DMS79 (cell line): ENCODE results near the gene ACBD4.

Source experiments
- DNase-seq: peaks from one replicate; lab custom pipeline; 2025; lab: John Stamatoyannopoulos, UW

Gene ACBD4

GRCh38 chr17:45135192-45135977, at the start of gene ACBD4:
Gene ACBD4 (plus strand): TSS chr17:45135687. CDS start chr17:45136145, 458 bp downstream.
- DNase-seq: peak; percentile 95

- no peak for DNase-seq
These were observed 49.1 kb upstream of the ACBD4 start for GRCh38 chr17:45086391-45086790.

GRCh38 chr17:45086865-45087503, 48.5 kb upstream of the ACBD4 start:
- DNase-seq: no peak

- no peak for DNase-seq
These were observed 47.9 kb upstream of the ACBD4 start for GRCh38 chr17:45087504-45087975.

GRCh38 chr17:45087978-45088377, 47.5 kb upstream of the ACBD4 start:
- no peak for DNase-seq

GRCh38 chr17:45088741-45089140, 46.7 kb upstream of the ACBD4 start:
- DNase-seq: no peak

GRCh38 chr17:45090711-45091110, 44.8 kb upstream of the ACBD4 start:
- no peak for DNase-seq

- no peak for DNase-seq
These were observed 43.6 kb upstream of the ACBD4 start for GRCh38 chr17:45091778-45092425.

- DNase-seq: no peak
These were observed 42.5 kb upstream of the ACBD4 start for GRCh38 chr17:45092911-45093430.

GRCh38 chr17:45093444-45094110, 41.9 kb upstream of the ACBD4 start:
- no peak for DNase-seq

- DNase-seq: no peak
These were observed 39.3 kb upstream of the ACBD4 start for GRCh38 chr17:45096141-45096540.

- DNase-seq: no peak
These were observed 38.6 kb upstream of the ACBD4 start for GRCh38 chr17:45096926-45097325.

GRCh38 chr17:45098081-45098868, 37.2 kb upstream of the ACBD4 start:
- no peak for DNase-seq

GRCh38 chr17:45098869-45099616, 36.4 kb upstream of the ACBD4 start:
- DNase-seq: peak; percentile 33

GRCh38 chr17:45101546-45101882, 34.0 kb upstream of the ACBD4 start:
- DNase-seq: no peak

- no peak for DNase-seq
These were observed 33.3 kb upstream of the ACBD4 start for GRCh38 chr17:45101883-45102811.

GRCh38 chr17:45102856-45103255, 32.6 kb upstream of the ACBD4 start:
- no peak for DNase-seq

- DNase-seq: no peak
These were observed 32.2 kb upstream of the ACBD4 start for GRCh38 chr17:45103269-45103795.

- no peak for DNase-seq
These were observed 31.5 kb upstream of the ACBD4 start for GRCh38 chr17:45104029-45104428.
